Transverse colon (tissue), 4 donors: ENCODE data around the gene MCF2L2. TPM values are rescaled to one million over a fixed set of nuclear protein-coding genes. Genes with fewer than 3 reads are reported as not detected.

Experiments
- DNase-seq: peaks from one replicate; pipeline ENCODE4 v3.0.0-alpha.2; 2019
- H3K27ac ChIP-seq, 4 donors: fragments of 200-600 bp; sonication (generic); 2 replicates each; pipeline ENCODE4 v1.5.1; 2016 to 2018; ENCODE audit warnings: inconsistent platforms in 4 of 4
- H3K27me3 ChIP-seq: fragments of 200-600 bp; sonication (generic); 2 replicates; pipeline ENCODE4 v1.5.1; 2017; ENCODE audit warnings: inconsistent platforms
- H3K36me3 ChIP-seq, 4 donors: fragments of 200-600 bp; sonication (generic); 2 replicates each; pipeline ENCODE4 v1.5.1; 2017 to 2019; ENCODE audit warnings: inconsistent platforms in 4 of 4
- H3K4me1 ChIP-seq, 4 donors: fragments of 200-600 bp; sonication (generic); 2 replicates each; pipeline ENCODE4 v1.5.1; 2017 to 2020; ENCODE audit warnings: inconsistent platforms in 4 of 4
- H3K4me3 ChIP-seq, 4 donors: fragments of 200-600 bp; sonication (generic); 1 replicate in 1 of 4; 2 replicates in 3 of 4; pipeline versions ENCODE4 v1.5.1 to v1.6.1; 2017 to 2019; ENCODE audit warnings: inconsistent platforms in 4 of 4
- H3K9me3 ChIP-seq, 2 donors: fragments of 200-600 bp; sonication (generic); 2 replicates each; pipeline ENCODE4 v1.5.1; 2017 to 2019; ENCODE audit warnings: inconsistent platforms in 2 of 2
- CTCF ChIP-seq, 5 experiments: fragments of 200-600 bp in 3 of 5; fragments of 450-650 bp in 2 of 5; sonication (generic) in 3 of 5; IDR thresholded peaks; 1 replicate in 2 of 5; 2 replicates in 3 of 5; pipeline ENCODE4 v1.5.1; 2016 to 2017; ENCODE audit warnings: antibody characterized with exemption in 5 of 5, inconsistent platforms in 3 of 5, mild to moderate bottlenecking in 2 of 5, moderate library complexity in 1 of 5
- EP300 ChIP-seq: sonication (generic); formaldehyde crosslinking; IDR thresholded peaks from one replicate; pipeline ENCODE4 v1.6.1; 2017; ENCODE audit warnings: antibody characterized with exemption, low read depth
- POLR2A ChIP-seq: fragments of 450-650 bp; IDR thresholded peaks from one replicate; pipeline ENCODE4 v1.6.1; 2016; ENCODE audit warnings: antibody characterized with exemption, mild to moderate bottlenecking, moderate library complexity
- POLR2AphosphoS5 ChIP-seq, 3 donors: sonication (generic); formaldehyde crosslinking; IDR thresholded peaks; one replicate each; pipeline ENCODE4 v1.6.1; 2016; ENCODE audit warnings: antibody characterized with exemption in 3 of 3
- WGBS, 2 donors: methylation state at CpG; one replicate each; pipeline ENCODE4 v1.1.5; 2018; ENCODE audit warnings: low coverage in 1 of 2; 5-methylcytosine and 5-hydroxymethylcytosine counted together
- in situ Hi-C, 4 donors: fragments of 200-750 bp; cut with MboI; loops; one replicate each; pipeline versions ENCODE4 v1.15.0 to v1.15.1; 2017; ENCODE audit warnings: low sequenced_read_pairs in 3 of 4, low pct_ligation_motif_present in 1 of 4, low pct_unique_long_range_greater_than_20kb in 1 of 4
- intact Hi-C: fragments of 100-400 bp; cut with DNase I; formaldehyde crosslinking; loops from one replicate; pipeline ENCODE4 v1.15.1; 2023; ENCODE audit warnings: low total_unique reads
- total RNA-seq, 4 donors: library from RNA; depleted of rRNA; stranded (reverse); fragments of >200 nt; gene quantifications; one replicate each; pipeline ENCODE4 v1.1.0, GENCODE V29; 2016

The MCF2L2 gene
- total RNA-seq, 4 donors from 2014 or later, result 0.20 to 3.7 (median 2.0) TPM

- no peak for TF ChIP-seq POLR2AphosphoS5 (IDR thresholded peaks at IDR 0.05)
- H3K9me3 ChIP-seq, result no peaks in the 10 kb centered on the region
- DNase-seq, result no peak
- peaks cover 0 to 11% (median 5%) of the 10 kb centered on the region in 4 donors for H3K4me1 ChIP-seq
- H3K36me3 ChIP-seq, result no peaks in the 10 kb centered on the region
- 72 to 81% methylated on average over 4 to 10 of the region's 10 CpGs for WGBS, 2 donors
- in situ Hi-C loops (no loop called here), intact Hi-C loops (no loop called here)
- H3K4me3 ChIP-seq, result no peak overlapping the region
- H3K27ac ChIP-seq, result peak overlapping the region in 3 of 4 donors; percentile 1 to 54 (median 50)
- H3K27me3 ChIP-seq, result no peaks in the 10 kb centered on the region
These were observed 110.2 kb downstream of the MCF2L2 start for GRCh38 chr3:183317886-183318865.

GRCh38 chr3:183317271-183317670 is 111.1 kb downstream of the MCF2L2 start:
- Histone ChIP-seq H3K4me3 (no peak overlapping the region), H3K4me1 (peaks cover 0 to 11% (median 5%) of the 10 kb centered on the region in 4 donors), H3K27me3 (no peaks in the 10 kb centered on the region), H3K9me3 (no peaks in the 10 kb centered on the region), H3K27ac (peak overlapping the region in 1 of 4 donors; percentile 54), H3K36me3 (no peaks in the 10 kb centered on the region)
- in situ Hi-C loops (no loop called here), intact Hi-C loops (no loop called here)
- TF ChIP-seq EP300, result no peak
- no peak for TF ChIP-seq POLR2A
- no peak for TF ChIP-seq CTCF (IDR thresholded peaks at IDR 0.05)
- TF ChIP-seq POLR2AphosphoS5 (IDR thresholded peaks at IDR 0.05), result no peak
- no peak for DNase-seq
- WGBS, 2 donors, result 60 to 89% methylated on average over 1 to 8 of the region's 8 CpGs

DNA sequence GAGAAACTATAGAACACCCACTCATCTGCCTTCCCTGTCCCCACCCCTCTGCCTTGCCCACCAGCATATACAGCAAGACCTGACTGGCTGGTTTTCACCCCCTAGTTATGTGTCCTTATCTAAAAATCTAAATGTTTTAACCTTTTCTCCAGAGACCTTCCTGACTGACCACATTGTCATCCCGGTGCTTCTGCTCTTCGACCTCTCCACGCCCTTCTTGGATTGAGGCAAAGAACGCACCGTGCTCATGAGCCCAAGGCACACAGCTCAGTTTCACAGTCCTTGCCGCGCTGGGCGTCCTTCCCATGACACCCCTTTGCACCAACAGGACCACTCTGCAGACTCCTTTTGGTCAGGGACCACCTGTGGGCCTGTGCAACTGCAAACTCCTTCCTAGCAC is 112.7 kb downstream of the MCF2L2 start:
- peak; percentile 60 for DNase-seq
- TF ChIP-seq POLR2AphosphoS5 (IDR thresholded peaks at IDR 0.05), result peak in 2 of 3 donors; percentile 46 to 65
- no peak for TF ChIP-seq POLR2A
- TF ChIP-seq EP300, result no peak
- H3K4me1 ChIP-seq, result peaks cover 0 to 11% (median 5%) of the 10 kb centered on the region in 4 donors
- intact Hi-C loops, result no loop called here
- H3K9me3 ChIP-seq, result no peaks in the 10 kb centered on the region
- H3K36me3 ChIP-seq, result no peaks in the 10 kb centered on the region
- no peaks in the 10 kb centered on the region for H3K27me3 ChIP-seq
- 71 to 82% methylated on average over 2 to 8 of the region's 8 CpGs for WGBS, 2 donors
- H3K27ac ChIP-seq, result peak overlapping the region in 3 of 4 donors; percentile 14 to 54 (median 44)
- in situ Hi-C loops, result no loop called here
- H3K4me3 ChIP-seq, result no peak overlapping the region

GRCh38 chr3:183313764-183314163 is 114.7 kb downstream of the MCF2L2 start:
- intact Hi-C loops (no loop called here), in situ Hi-C loops (no loop called here)
- Histone ChIP-seq H3K36me3 (no peaks in the 10 kb centered on the region), H3K9me3 (no peaks in the 10 kb centered on the region), H3K27me3 (no peaks in the 10 kb centered on the region), H3K27ac (no peak overlapping the region), H3K4me1 (peaks cover 0 to 23% (median 13%) of the 10 kb centered on the region in 4 donors), H3K4me3 (no peak overlapping the region)
- no peak for DNase-seq
- WGBS, 2 donors, result 76% methylated on average over 7 of the region's 7 CpGs; no CpG with 5 or more reads in 1 of the 2 donors
- TF ChIP-seq CTCF (IDR thresholded peaks at IDR 0.05), result no peak
- TF ChIP-seq EP300, result no peak
- TF ChIP-seq POLR2AphosphoS5 (IDR thresholded peaks at IDR 0.05), result no peak
- TF ChIP-seq POLR2A, result no peak

DNA sequence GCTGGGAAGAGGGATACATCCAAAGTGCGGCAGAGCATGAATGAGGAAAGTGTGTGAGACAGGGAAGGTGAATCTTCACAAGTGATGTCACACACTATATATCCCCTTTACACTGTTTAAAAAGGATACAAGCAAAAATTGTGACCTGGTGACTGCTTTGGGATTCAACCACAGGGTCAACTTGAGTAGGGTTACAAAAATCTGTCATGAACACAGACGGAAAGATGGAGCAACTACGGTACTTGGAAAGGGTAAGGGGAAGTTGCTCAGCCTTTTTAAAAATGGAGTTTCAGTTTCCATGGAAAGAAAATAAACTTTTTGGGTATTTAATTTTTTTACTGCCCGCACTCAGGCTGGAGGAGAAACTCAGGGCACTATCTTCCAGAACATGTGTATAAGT is 115.1 kb downstream of the MCF2L2 start:
- Histone ChIP-seq H3K27me3 (no peaks in the 10 kb centered on the region), H3K4me3 (no peak overlapping the region), H3K36me3 (no peaks in the 10 kb centered on the region), H3K4me1 (peaks cover 0 to 27% (median 15%) of the 10 kb centered on the region in 4 donors), H3K9me3 (no peaks in the 10 kb centered on the region), H3K27ac (no peak overlapping the region)
- DNase-seq, result no peak
- intact Hi-C loops (no loop called here), in situ Hi-C loops (no loop called here)
- WGBS, 2 donors, result 73 to 83% methylated on average over 3 to 4 of the region's 4 CpGs
- TF ChIP-seq EP300 (no peak), CTCF (IDR thresholded peaks at IDR 0.05) (no peak), POLR2A (no peak), POLR2AphosphoS5 (IDR thresholded peaks at IDR 0.05) (no peak)
